GM12875 (cell line): Measurements from ENCODE around the gene MIEF2.

Source experiments
- H3K4me3 ChIP-seq: one replicate; pipeline ENCODE4 v1.5.1; 2011; ENCODE audit warnings: low read depth, low read length, control low read depth
- CTCF ChIP-seq: IDR thresholded peaks from 2 replicates; pipeline ENCODE4 v1.5.1; 2011; ENCODE audit warnings: low read depth, mild to moderate bottlenecking, control low read depth, inconsistent platforms, low read length, moderate library complexity, borderline replicate concordance; ENCODE audit not compliant: insufficient read depth

MIEF2 gene

GRCh38 chr17:18236494-18236893, 24.0 kb upstream of the MIEF2 start:
- TF ChIP-seq CTCF = no peak
- no peak overlapping the region for H3K4me3 ChIP-seq

GRCh38 chr17:18237461-18237860, 23.0 kb upstream of the MIEF2 start:
- no peak for TF ChIP-seq CTCF
- H3K4me3 ChIP-seq = no peak overlapping the region

GRCh38 chr17:18238299-18238698, 22.2 kb upstream of the MIEF2 start:
- no peak for TF ChIP-seq CTCF
- no peak overlapping the region for H3K4me3 ChIP-seq

- H3K4me3 ChIP-seq = no peak overlapping the region
- TF ChIP-seq CTCF = no peak
Observed at GRCh38 chr17:18240449-18240848, 20.0 kb upstream of the MIEF2 start.

- no peak overlapping the region for H3K4me3 ChIP-seq
- TF ChIP-seq CTCF = no peak
Observed at GRCh38 chr17:18241229-18241871, 19.1 kb upstream of the MIEF2 start.

GRCh38 chr17:18245038-18245776, 15.3 kb upstream of the MIEF2 start:
- no peak for TF ChIP-seq CTCF

More at GRCh38 chr17:18245038-18245776, 15.3 kb upstream of the MIEF2 start:
- H3K4me3 ChIP-seq = no peak overlapping the region
